ENCODE measurements around the gene SH2D4B. TPM values are rescaled to one million over a fixed set of nuclear protein-coding genes. Genes with fewer than 3 reads are reported as not detected.

The SH2D4B gene
- total RNA-seq, 1 experiment from 2014 or later, result 0.07 TPM

DNA sequence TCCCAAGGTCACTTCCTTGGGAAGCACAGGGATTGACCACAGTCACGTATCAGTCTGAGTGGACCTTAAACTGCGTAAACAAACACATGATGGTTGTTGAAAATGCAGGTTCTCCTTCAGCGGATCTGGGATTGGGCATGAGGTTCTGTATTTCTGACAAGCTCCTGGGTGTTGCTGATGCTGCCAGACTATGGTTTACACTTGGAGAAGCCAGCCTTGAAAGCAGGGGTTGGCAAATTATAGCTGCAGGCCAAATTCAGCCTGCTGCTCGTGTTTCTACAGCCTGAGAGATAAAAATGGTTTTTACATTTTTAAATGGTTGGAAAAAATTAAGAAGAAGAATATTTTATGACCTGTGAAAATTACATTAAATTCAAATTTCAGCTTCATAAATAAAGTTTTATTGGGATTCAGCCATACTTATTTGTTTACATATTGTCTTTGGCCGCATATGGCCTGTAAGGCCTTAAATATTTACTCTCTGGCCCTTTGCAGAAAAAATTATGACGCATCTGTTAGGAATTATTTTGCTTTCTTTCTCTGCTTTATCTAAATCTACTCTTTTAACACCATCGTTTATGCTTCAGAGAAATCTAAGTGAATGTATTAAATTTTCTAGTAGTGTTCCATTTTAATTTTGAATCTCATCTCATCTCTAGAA is 109.6 kb downstream of the SH2D4B start:
- Histone ChIP-seq H4K20me1 (ENCODE audit: control insufficient read depth, insufficient read depth, insufficient read length) (no peaks in the 10 kb centered on the region), H3K79me2 (ENCODE audit: insufficient read depth, low read length) (no peaks in the 10 kb centered on the region), H3K14ac (ENCODE audit: insufficient read depth, low read length) (no peak overlapping the region), H2AK5ac (ENCODE audit: insufficient read length, low read length) (no peak overlapping the region), H2BK12ac (ENCODE audit: insufficient read length, low read depth, low read length) (no peak overlapping the region), H2BK20ac (ENCODE audit: low read depth, low read length, poor library complexity, severe bottlenecking) (no peak overlapping the region), H2BK120ac (ENCODE audit: low read depth, low read length, poor library complexity, severe bottlenecking) (no peak overlapping the region), H3K27me3 (ENCODE audit: insufficient read depth, low read length) (no peaks in the 10 kb centered on the region), H4K91ac (ENCODE audit: insufficient read length, low read depth, low read length) (no peak overlapping the region), H3T11ph (ENCODE audit: low read length) (no peak overlapping the region), H3K9ac (ENCODE audit: extremely low read depth, insufficient read length, low read length) (no peak overlapping the region), H2BK5ac (ENCODE audit: insufficient read length, low read length) (no peak overlapping the region), H3K27ac (ENCODE audit: insufficient read length, low read depth, low read length) (no peak overlapping the region), H2AFZ (ENCODE audit: low read length) (no peak overlapping the region), H3K56ac (ENCODE audit: insufficient read length, low read depth, low read length) (no peak overlapping the region), H4K8ac (replicated peaks; ENCODE audit: insufficient read length, low read depth, low read length) (no peak overlapping the region), H3K18ac (ENCODE audit: insufficient read length, low read depth, low read length) (no peak overlapping the region), H3K4me2 (ENCODE audit: insufficient read depth, insufficient read length, low read length) (no peak overlapping the region), H2BK15ac (ENCODE audit: low read depth, low read length) (no peak overlapping the region), H4K5ac (ENCODE audit: insufficient read length, low read depth, low read length) (no peak overlapping the region), H3K23ac (ENCODE audit: insufficient read length, low read depth, low read length) (no peak overlapping the region), H3K23me2 (ENCODE audit: insufficient read length, low read depth, low read length, poor library complexity, severe bottlenecking) (no peaks in the 10 kb centered on the region), H3K79me1 (ENCODE audit: insufficient read depth, low read depth, low read length, poor library complexity, severe bottlenecking) (no peaks in the 10 kb centered on the region), H3K9me3 (ENCODE audit: control insufficient read depth, low read depth, low read length) (no peaks in the 10 kb centered on the region), H3K4ac (ENCODE audit: low read depth, low read length) (no peak overlapping the region), H3K4me1 (ENCODE audit: insufficient read depth, low read length) (no peaks in the 10 kb centered on the region)
- Mint-ChIP-seq H3K4me1 (no peaks in the 10 kb centered on the region), H3K4me3 (no peak overlapping the region), H3K27ac (no peak overlapping the region), H3K9me3 (no peaks in the 10 kb centered on the region; a peak in 1 of 5 replicates), H3K27me3 (ENCODE audit: low read depth) (peaks cover 2% of the 10 kb centered on the region), H3K36me3 (ENCODE audit: insufficient read depth in 1 of 3, low read depth in 3 of 3) (no peaks in the 10 kb centered on the region)
- no peak for DNase-seq
- no CpG with 5 or more reads among the region's 7 CpGs for WGBS (ENCODE audit: extremely low coverage, insufficient read length, low lambda C conversion rate)
- TF ChIP-seq, protein P1, sequence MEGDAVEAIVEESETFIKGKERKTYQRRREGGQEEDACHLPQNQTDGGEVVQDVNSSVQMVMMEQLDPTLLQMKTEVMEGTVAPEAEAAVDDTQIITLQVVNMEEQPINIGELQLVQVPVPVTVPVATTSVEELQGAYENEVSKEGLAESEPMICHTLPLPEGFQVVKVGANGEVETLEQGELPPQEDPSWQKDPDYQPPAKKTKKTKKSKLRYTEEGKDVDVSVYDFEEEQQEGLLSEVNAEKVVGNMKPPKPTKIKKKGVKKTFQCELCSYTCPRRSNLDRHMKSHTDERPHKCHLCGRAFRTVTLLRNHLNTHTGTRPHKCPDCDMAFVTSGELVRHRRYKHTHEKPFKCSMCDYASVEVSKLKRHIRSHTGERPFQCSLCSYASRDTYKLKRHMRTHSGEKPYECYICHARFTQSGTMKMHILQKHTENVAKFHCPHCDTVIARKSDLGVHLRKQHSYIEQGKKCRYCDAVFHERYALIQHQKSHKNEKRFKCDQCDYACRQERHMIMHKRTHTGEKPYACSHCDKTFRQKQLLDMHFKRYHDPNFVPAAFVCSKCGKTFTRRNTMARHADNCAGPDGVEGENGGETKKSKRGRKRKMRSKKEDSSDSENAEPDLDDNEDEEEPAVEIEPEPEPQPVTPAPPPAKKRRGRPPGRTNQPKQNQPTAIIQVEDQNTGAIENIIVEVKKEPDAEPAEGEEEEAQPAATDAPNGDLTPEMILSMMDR (conservative IDR thresholded peaks at IDR 0.05), result no peak
